ENCODE data around the gene FAM153A.
"Not testable (repeated sequence)": the region's sequence is repeated elsewhere in the genome, so short reads cannot be mapped to it uniquely, and the experiment has no call there.

Gene FAM153A

GRCh38 chr5:177782792-177783633 is at the start of gene FAM153A:
Gene FAM153A (minus strand): TSS chr5:177782899.
- not testable (repeated sequence) for DNase-seq

DNA sequence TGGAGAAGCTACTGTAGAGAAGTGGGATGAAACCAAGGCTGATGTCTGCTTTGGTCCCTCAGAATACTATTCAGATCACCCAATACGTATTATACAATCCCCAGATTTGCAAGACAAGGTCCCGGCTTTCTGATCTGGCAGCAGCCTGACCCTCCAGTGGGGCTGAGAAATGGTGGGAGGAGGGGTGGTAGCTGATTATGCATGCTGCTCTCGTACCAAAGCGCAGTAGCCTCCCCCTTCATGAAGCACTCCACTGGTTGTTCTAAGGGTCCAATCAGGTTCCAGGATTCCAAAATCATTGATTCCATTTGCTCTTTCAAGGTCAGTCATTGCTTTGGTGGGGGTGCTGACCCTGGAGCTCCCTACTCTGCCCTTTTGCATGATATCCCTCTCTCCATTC is 49.6 kb upstream of the FAM153A start:
- not testable (repeated sequence) for DNase-seq

GRCh38 chr5:177826073-177826472 is 43.4 kb upstream of the FAM153A start:
- not testable (repeated sequence) for DNase-seq

DNA sequence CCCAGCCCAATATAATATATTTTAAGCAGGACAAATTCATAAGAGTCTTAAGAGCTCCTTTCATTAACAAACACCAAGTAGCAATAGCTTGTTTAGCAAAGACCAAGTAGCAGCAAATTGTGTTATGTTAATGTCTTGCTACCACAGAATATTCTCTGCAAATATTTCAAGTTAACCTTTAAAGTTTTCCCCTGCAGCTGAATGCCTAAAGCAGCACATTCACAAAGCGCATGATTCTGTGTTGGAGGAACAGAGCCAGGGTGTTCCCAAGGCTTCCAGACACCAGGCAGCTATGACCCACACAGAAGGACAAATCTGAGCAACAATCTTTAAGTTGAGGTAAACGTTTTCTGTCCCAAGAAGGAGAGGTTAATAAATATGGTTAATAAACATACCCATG is 42.1 kb upstream of the FAM153A start:
- not testable (repeated sequence) for DNase-seq

DNA sequence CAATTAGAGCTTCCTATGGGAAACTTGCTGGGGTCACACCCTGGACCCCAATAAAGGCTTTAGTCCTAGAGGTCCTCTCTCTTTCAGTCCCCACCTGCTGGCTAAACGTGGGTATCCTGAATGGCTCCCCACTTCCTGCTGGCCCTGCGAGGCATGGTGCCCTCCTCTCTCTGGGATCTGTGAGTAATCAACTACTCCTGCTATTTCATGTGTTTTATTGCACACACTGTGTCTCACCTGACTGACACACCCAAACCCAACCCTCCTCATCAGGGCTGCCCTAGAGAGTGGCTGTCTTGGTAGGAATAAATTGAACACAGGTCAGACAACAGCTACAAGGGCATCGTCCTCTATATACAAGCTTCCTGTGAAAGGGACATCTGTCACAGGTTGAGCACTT is 39.8 kb upstream of the FAM153A start:
- DNase-seq = not testable (repeated sequence)

- DNase-seq = not testable (repeated sequence)
Observed at GRCh38 chr5:177819664-177820063, 37.0 kb upstream of the FAM153A start.

DNA sequence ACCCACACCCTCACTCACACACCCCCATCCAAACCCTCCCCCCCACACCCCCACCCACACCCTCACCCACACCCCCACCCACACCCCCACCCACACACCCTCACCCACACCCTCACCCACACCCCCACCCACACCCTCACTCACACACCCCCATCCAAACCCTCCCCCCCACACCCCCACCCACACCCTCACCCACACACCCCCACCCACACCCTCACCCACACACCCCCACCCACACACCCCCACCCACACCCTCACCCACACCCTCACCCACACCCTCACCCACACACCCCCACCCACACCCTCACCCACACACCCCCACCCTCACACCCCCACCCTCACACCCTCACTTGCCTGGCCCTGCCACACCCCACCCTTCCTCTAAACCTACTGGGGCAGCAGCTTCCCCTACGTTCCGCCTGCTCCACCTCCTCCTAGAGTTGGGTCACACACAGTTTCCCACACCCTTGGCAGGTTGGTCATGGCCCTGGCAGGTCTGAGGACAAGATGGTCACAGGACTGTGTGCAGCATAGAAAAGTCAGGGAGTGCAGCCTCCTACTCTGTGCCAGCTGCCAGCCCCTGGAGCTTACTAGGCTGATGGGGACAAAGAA is 30.2 kb upstream of the FAM153A start:
- not testable (repeated sequence) for DNase-seq

GRCh38 chr5:177812160-177812743 is 29.6 kb upstream of the FAM153A start:
- not testable (repeated sequence) for DNase-seq

DNA sequence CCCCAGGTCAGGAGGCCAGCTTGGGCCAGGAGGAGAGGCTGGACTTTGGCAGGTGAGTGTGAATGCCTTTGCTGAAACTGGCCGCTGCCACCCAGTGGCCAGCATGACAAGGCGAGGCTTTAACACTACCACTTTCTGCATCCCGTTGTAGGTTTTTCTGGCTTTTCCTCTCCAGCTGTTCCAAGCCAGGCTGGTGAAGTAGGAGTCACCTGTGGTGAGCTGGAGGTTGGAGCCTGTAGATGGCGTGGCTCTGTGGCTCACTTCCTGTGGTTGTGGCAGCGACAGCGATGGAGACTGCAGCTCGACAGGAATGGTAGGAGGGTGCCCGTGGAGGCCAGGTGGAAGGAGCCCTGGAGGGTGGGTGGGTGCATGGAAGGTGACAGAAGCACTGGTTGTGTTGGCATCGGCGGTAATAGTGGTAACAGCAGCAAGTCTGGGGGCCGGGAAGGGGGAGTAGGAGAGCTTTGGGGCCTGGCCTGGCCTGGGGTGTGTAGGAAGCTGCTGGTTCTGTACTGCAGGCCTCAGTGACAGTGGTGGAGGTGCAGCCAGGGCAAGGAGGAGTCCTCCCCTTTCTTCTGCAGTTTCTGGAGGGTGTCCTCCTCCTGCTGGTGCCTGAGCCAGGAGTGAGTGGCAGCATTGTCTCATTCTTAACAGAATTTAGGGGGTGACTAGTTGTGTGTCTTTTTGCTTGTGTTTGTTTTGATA is 26.7 kb upstream of the FAM153A start:
- not testable (repeated sequence) for DNase-seq

- DNase-seq = not testable (repeated sequence)
Observed at GRCh38 chr5:177808420-177808819, 25.7 kb upstream of the FAM153A start.

- not testable (repeated sequence) for DNase-seq
Observed at GRCh38 chr5:177807265-177807664, 24.6 kb upstream of the FAM153A start.

- not testable (repeated sequence) for DNase-seq
Observed at GRCh38 chr5:177801427-177801826, 18.7 kb upstream of the FAM153A start.

- DNase-seq = not testable (repeated sequence)
Observed at GRCh38 chr5:177798237-177798840, 15.6 kb upstream of the FAM153A start.

- DNase-seq = not testable (repeated sequence)
Observed at GRCh38 chr5:177793272-177793671, 10.6 kb upstream of the FAM153A start.

GRCh38 chr5:177791649-177792048 is 8.9 kb upstream of the FAM153A start:
- DNase-seq = not testable (repeated sequence)

DNA sequence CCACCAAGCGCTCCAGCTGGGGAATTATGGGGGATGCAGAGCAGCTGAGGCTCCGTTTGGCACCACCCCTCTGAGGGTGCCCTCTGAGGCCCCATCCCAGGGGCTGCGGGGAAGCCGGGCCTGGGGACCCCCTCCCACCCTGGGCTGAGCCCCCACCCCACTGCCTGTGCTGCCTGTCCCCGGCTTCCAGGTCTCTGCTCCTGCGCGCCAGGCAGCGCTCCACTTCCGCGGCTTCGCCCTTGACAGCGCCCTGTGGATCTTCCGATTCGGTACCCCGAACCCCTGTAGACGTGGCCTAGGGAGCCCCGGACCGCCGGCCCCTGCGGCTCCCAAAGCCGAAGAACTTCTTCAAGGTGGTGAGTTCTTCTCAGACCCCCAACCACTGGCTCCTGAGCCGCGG is 530 bp downstream of the FAM153A start:
- DNase-seq = not testable (repeated sequence)

GRCh38 chr5:177771206-177771605 is 11.5 kb downstream of the FAM153A start:
- DNase-seq = not testable (repeated sequence)

- DNase-seq = not testable (repeated sequence)
Observed at GRCh38 chr5:177770646-177771045, 12.1 kb downstream of the FAM153A start.

DNA sequence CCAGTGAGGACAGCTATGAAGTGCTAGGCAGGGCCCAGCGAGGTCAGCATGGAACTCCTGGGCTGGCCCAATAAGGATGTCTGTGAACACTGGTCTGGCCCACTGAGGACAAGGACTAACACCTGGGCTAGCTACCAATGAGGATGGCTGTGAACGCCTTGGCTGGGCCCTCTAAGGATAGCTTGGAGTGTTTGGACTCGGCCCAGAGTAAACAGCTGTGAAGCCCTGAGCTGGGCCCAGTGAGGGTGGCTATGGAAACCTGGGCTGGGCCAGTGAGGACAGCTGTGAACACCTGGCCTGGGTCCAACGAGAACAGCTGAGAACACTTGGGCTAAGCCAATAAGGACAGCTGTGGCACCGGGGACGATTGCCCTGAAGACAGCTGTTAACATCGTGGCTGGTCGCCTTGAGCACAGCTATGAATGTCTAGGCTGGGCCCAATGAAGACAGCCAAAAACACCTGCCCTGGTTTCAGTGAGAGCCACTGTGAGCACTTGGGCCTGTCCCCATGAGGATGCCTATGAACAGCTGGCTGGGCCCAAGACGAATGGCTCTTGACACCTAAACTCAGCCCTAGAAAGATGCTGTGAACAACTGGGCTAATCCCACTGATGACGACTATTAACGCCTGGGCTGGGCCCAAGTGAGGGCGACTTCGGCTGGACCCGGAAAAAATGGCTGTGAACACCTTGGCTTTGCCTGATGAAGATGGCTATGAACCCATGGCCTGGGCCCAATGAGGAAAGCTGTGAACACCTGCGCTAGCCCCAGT is 18.8 kb downstream of the FAM153A start:
- DNase-seq = not testable (repeated sequence)

- not testable (repeated sequence) for DNase-seq
Observed at GRCh38 chr5:177760954-177761353, 21.7 kb downstream of the FAM153A start.

GRCh38 chr5:177747354-177747753 is 35.3 kb downstream of the FAM153A start:
- DNase-seq = not testable (repeated sequence)

DNA sequence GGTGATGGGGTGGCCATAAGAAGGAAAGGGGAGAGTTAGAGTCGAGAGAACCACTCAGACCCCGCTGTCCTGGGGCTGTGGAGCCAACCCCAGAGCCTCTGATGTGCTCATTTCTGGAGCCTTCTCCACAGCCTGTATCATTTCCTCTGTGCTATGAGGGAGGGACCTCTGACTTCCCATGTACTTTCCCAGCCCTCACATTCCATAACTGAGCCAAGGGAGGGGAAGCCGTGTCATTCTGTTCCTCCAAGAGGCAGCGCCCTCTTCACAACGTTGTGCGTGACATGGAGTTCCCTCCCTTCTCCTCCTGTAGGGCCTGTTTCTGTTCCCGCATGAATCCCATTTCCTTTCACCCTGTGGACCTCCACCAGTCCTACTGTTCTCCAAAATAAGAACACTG is 57.8 kb downstream of the FAM153A start:
- not testable (repeated sequence) for DNase-seq
